NCI-H2196 treated with DMSO at 0.1 percent for 48 hours (cell line): ENCODE measurements around the gene POLR2C.
"Not testable (repeated sequence)": the region's sequence is repeated elsewhere in the genome, so short reads cannot be mapped to it uniquely, and the experiment has no call there.

ENCODE experiments used
- DNase-seq: peaks from one replicate; lab custom pipeline; 2025; ENCODE audit not compliant: unreplicated experiment; lab: John Stamatoyannopoulos, UW

POLR2C gene

GRCh38 chr16:57478396-57479204 is 16.1 kb downstream of the POLR2C start:
- DNase-seq = no peak

GRCh38 chr16:57479205-57479975 is 16.9 kb downstream of the POLR2C start:
- no peak for DNase-seq

GRCh38 chr16:57479976-57480753 is 17.7 kb downstream of the POLR2C start:
- DNase-seq = no peak

GRCh38 chr16:57480754-57481230 is 18.3 kb downstream of the POLR2C start:
- DNase-seq = no peak

- no peak for DNase-seq
Observed at GRCh38 chr16:57481421-57481820, 18.9 kb downstream of the POLR2C start.

GRCh38 chr16:57482845-57483545 is 20.5 kb downstream of the POLR2C start:
- no peak for DNase-seq

GRCh38 chr16:57483725-57484514 is 21.4 kb downstream of the POLR2C start:
- DNase-seq = no peak

- DNase-seq = no peak
Observed at GRCh38 chr16:57484515-57485005, 22.1 kb downstream of the POLR2C start.

GRCh38 chr16:57485091-57485915 is 22.8 kb downstream of the POLR2C start:
- no peak for DNase-seq

GRCh38 chr16:57485916-57486857 is 23.7 kb downstream of the POLR2C start, which contains the start of gene DOK4:
Gene DOK4, minus strand, starts transcription at chr16:57486493. Its CDS starts 6,986 bp downstream, at chr16:57479507.
- no peak for DNase-seq

- no peak for DNase-seq
Observed at GRCh38 chr16:57486858-57487834, 24.7 kb downstream of the POLR2C start.

- no peak for DNase-seq
Observed at GRCh38 chr16:57489229-57489628, 26.8 kb downstream of the POLR2C start.

GRCh38 chr16:57493767-57494166 is 31.3 kb downstream of the POLR2C start:
- no peak for DNase-seq

GRCh38 chr16:57497121-57497520 is 34.6 kb downstream of the POLR2C start:
- DNase-seq = no peak

- no peak for DNase-seq
Observed at GRCh38 chr16:57498031-57498430, 35.6 kb downstream of the POLR2C start.

GRCh38 chr16:57499941-57500340 is 37.5 kb downstream of the POLR2C start:
- DNase-seq = not testable (repeated sequence)
